ENCODE data around the gene IQSEC2.

- TF ChIP-seq POLR2A (IDR thresholded peaks at IDR 0.05): no peak
- TF ChIP-seq, protein P1, sequence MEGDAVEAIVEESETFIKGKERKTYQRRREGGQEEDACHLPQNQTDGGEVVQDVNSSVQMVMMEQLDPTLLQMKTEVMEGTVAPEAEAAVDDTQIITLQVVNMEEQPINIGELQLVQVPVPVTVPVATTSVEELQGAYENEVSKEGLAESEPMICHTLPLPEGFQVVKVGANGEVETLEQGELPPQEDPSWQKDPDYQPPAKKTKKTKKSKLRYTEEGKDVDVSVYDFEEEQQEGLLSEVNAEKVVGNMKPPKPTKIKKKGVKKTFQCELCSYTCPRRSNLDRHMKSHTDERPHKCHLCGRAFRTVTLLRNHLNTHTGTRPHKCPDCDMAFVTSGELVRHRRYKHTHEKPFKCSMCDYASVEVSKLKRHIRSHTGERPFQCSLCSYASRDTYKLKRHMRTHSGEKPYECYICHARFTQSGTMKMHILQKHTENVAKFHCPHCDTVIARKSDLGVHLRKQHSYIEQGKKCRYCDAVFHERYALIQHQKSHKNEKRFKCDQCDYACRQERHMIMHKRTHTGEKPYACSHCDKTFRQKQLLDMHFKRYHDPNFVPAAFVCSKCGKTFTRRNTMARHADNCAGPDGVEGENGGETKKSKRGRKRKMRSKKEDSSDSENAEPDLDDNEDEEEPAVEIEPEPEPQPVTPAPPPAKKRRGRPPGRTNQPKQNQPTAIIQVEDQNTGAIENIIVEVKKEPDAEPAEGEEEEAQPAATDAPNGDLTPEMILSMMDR (IDR thresholded peaks at IDR 0.05): no peak
Observed at GRCh38 chrX:53308836-53309235, 27.5 kb upstream of the IQSEC2 start.

Measured in stomach (tissue), 4 donors.